T-helper 22 cell (primary cell): ENCODE data around the gene MCM3AP.
"Not testable (repeated sequence)": the region's sequence is repeated elsewhere in the genome, so short reads cannot be mapped to it uniquely, and the experiment has no call there.

Experiments used
- DNase-seq: peaks from one replicate; pipeline ENCODE4 v3.0.0-alpha.2; 2020; ENCODE audit warnings: low read depth

The MCM3AP gene

GRCh38 chr21:46241577-46241976 is 43.8 kb downstream of the MCM3AP start:
- DNase-seq = not testable (repeated sequence)

GRCh38 chr21:46239817-46240325 is 45.5 kb downstream of the MCM3AP start:
- no peak for DNase-seq

DNA sequence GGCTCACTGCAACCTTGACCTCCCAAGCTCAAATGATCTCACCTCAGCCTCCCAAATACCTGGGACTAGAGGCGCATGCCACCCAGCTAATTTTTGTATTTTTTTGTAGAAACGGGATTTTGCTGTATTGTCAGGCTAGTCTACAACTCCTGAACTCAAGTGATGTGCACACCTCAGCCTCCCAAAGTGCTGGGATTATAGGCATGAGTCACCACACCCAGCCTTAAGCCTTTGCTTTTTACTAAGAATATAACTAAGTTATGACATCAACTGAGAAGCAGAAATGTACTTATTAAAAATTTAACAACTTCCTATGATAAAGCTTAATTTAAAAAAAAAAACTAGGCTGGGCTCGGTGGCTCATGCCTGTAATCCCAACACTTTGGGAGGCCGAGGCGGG is 47.9 kb downstream of the MCM3AP start:
- no peak for DNase-seq

- no peak for DNase-seq
These were observed 50.9 kb downstream of the MCM3AP start for GRCh38 chr21:46234436-46234950.

DNA sequence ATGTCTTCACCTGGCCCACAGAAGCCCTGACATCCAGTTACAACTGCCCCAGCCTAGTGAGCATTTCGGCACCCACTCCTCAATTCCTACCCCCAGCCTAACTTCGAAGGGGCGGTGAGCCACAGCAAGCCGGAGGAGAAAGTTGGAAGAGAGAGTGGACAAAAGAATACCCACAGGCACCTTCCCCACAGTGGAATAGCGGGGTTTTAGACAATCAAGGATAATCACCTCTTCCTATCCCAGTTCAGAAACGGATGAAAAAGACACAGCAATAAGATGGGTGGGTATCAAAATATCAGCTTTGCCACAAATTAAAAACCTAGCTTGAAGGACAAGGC is 55.5 kb downstream of the MCM3AP start:
- DNase-seq = no peak

DNA sequence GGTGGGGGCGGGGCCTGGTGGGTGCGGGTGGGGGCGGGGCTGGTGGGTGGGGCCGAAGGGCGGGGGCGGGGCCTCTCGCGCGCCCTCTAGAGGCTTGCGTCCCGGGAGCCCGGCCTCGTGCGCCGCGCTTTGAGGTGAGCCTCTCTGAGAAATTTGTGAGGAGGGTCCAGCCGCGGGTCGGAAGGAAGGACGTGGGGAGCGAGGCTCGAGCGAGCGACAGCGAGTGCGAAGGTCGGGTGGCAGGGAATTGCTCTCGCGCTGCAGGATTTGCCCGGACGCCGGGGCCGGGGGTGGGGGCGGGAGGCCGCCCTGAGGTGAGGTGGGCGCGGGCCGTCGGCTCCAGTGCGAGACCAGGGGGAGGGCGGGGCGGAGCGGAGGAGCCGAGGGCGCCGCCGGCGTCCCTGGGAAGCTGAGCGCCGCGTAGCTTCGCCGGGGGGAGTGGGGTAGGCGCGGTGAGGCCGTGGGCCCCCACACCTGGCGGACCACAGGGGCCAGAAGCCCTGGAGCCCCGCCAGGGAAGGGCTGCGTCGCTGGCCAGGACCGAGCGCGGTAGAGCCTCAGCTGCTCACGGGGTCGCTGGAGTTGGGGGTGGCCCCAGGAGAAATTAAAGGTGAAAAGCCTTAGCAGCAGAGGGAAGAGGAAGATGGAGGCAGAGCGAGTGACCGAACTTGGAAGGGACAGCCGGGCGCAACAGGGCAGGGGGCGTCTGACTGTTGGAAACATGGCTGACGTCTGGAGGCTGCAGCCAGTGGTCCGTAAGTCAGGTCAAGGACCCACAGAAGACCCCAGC is 56.1 kb downstream of the MCM3AP start:
- no peak for DNase-seq

DNA sequence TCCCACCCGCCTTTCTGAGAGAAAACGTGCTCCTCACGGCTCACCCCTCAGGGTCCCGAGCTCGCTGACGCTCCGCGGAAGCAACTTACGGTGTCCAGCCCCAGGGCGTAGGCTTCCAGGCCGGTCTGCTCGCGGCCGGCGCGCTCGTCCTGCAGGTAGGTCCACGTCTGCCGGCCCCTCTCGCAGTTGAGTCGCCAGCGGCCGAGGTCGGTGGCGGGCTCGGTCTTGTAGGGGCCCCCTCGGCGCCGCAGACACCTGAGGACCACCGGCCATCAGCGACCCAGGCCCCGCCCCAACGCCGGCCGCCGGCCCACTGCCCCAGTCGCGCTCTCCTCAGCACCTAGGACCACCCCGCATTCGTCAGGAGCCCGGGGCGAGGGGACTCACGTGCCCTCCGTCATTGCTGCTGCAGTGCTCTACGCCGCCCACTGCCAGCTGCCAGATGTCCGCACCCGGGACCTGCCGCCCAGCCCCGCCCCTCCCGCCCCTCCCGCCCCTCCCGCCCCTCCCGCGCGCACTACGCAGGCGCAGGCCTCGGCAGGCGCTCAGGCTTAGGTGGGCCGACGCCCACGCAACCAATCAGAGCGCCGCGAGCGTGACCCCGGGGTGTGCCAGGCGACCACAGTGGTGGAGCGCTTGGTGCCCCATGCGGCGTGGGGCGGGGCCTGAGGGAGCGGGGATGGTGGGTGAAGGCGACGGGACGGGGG is 56.9 kb downstream of the MCM3AP start, which contains the start of gene LSS:
Gene LSS, minus strand, starts transcription at position 430 of the 707 bp plus-strand sequence. Its CDS starts 29 bp downstream, at position 401.
- DNase-seq = peak; percentile 99

DNA sequence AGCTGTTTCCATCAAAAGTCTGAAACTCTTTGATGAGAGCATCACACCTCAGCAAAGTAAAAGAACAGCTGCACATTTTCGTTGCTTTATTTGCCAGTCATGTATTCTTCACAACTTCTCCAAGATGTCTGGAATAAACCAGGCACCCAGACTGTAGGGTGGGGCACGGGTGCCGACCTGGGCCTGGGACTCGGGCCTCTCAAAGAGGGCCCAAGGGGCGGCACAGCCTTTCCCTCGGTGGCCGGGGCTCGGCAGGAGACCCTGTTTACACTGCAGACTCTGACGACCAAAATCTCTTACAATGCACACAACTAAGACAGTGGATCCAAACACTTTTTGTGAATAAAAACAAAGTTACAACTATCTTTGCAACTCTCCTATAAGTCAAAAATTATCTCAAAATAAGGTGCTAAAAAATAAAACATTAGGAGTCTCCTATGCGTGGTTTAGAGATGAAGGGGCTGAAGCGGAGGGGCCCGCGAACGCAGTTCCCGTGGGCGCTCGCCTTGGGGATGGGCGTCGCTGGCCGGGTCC is 57.5 kb downstream of the MCM3AP start:
- DNase-seq = no peak

GRCh38 chr21:46226920-46227599 is 58.4 kb downstream of the MCM3AP start:
- DNase-seq = no peak

DNA sequence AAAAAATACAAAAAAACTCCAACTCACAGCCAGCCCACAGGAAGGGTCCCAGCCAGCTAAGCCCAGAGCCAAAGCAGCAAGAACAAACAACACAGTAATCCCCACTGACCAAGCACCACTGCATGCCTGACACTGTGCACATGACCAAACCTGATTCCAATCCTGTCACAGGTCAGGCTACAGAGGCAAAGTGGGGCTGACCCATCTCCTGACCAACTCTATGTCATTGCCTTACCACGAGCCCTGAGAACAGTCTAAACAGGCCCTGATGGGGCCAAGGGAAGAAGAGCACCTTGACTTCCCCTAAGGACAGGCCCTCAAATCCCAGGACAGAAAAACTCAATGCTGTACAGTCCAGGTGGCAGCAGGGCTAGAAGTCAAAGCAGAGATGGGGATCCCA is 59.3 kb downstream of the MCM3AP start:
- no peak for DNase-seq

GRCh38 chr21:46223661-46224060 is 61.8 kb downstream of the MCM3AP start:
- DNase-seq = not testable (repeated sequence)

DNA sequence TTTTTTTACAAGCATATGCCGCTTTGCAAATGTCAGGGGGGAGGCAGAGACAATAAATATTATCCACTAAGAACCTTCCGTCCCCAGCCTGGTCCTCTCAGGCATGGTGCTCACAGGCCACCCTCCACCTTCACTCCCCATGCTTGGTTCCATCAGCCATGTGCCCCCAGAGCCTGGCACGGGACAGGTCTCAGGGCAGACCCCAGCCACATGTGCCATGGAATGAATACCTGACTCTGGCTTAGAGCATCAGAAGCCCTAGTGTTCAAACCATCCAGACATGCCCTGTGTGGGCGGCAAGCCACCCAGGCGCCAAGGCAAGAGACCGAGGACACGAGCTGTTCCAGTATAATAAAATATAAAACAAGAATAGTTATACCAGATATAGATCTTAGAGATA is 62.2 kb downstream of the MCM3AP start:
- DNase-seq = no peak

DNA sequence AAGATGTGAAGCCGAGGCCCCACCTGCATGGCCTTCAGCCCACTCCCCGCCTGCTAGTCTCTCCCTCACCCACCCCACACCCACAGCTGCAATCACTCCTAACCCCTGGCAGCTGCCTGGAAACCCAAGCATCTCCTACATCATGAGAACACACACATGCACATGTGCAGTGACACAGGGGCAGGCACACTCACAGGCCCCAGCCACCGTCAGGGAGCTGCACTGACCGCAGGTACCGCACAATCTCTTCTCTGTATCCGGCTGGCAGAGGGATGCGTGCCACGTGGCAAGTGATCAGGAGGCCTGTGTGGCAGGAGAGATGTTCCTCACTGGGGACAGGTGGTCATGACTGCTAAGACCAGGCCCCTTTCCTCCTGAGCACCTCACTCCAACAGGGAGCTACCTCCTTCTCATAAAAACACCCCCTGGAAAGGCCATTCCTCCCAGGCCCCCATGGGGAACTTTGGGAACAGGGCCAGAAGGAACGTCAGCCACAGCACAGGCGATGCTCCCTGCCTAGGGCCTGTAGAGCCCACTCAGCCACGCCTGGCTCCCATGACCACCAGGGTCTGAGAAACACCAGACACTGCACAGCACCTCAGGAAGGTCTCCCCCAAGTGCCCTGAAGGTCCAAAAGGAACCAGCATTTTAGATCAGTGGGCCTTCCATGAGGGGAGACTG is 62.8 kb downstream of the MCM3AP start:
- DNase-seq = no peak

- DNase-seq = no peak
These were observed 63.6 kb downstream of the MCM3AP start for GRCh38 chr21:46221664-46222435.

DNA sequence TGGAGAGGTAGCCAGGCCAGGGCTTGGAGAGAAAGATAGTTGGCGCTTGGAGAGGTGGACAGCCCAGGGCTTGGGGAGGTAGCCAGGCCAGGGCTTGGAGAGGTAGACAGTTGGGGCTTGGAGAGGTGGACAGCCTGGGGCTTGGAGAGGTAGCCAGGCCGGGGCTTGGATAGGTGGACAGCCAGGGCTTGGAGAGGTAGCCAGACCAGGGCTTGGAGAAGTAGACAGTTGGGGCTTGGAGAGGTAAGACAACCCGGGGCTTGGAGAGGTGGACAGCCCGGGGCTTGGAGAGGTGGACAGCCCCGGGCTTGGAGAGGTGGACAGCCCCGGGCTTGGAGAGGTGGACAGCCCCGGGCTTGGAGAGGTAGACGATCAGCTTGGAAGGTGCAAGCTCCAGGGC is 64.6 kb downstream of the MCM3AP start:
- DNase-seq = no peak

GRCh38 chr21:46220275-46220810 is 65.1 kb downstream of the MCM3AP start:
- DNase-seq = no peak

GRCh38 chr21:46219591-46220239 is 65.7 kb downstream of the MCM3AP start:
- DNase-seq = no peak

- DNase-seq = no peak
These were observed 66.4 kb downstream of the MCM3AP start for GRCh38 chr21:46218906-46219590.

- DNase-seq = no peak
These were observed 67.8 kb downstream of the MCM3AP start for GRCh38 chr21:46217511-46218196.
